Muscle layer of colon (tissue), 2 donors: Measurements from ENCODE around the gene SOWAHA.

Experiments used
- H3K27ac ChIP-seq: one replicate; pipeline ENCODE4 v1.7.0; 2013; ENCODE audit warnings: low read depth, mild to moderate bottlenecking, low read length, moderate library complexity
- H3K27me3 ChIP-seq, 2 donors: one replicate each; pipeline ENCODE4 v1.7.0; 2013; ENCODE audit warnings: low read length in 2 of 2, mild to moderate bottlenecking in 2 of 2; ENCODE audit not compliant: insufficient read depth in 2 of 2, control insufficient read depth in 1 of 2
- H3K36me3 ChIP-seq: one replicate; pipeline ENCODE4 v1.7.0; 2013; ENCODE audit warnings: mild to moderate bottlenecking, low read length; ENCODE audit not compliant: insufficient read depth
- H3K4me1 ChIP-seq: one replicate; pipeline ENCODE4 v1.7.0; 2013; ENCODE audit warnings: mild to moderate bottlenecking, low read length; ENCODE audit not compliant: insufficient read depth
- H3K4me3 ChIP-seq, 2 donors: one replicate each; pipeline ENCODE4 v1.7.0; 2013; ENCODE audit warnings: low read length in 2 of 2, low read depth in 1 of 2, mild to moderate bottlenecking in 1 of 2, moderate library complexity in 1 of 2
- H3K9ac ChIP-seq: one replicate; pipeline ENCODE4 v1.7.0; 2013; ENCODE audit warnings: low read length
- H3K9me3 ChIP-seq: one replicate; pipeline ENCODE4 v1.7.0; 2013; ENCODE audit warnings: mild to moderate bottlenecking, low read length
- donor health status: abdominal sarcoma.
- donor health status: Adenocarcinoma of cecum.

SOWAHA gene

DNA sequence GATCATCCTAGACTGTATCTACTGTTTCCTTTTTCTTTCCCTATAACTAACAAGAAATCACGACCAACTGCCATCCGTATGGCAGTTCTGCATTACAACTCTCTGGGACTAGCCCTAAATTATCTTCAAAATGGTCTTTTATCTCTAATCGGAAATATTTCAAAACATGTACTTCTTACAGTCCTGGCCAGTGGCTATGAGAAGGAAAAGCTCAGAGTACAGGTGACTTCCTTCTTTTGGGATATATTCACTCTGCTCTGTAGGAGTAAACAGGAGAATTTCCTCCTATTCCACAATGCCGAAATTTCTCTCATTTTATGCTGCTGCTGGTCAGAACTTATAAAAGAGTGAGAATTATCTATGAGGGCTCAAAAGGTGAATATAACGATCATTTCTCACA is 34.2 kb upstream of the SOWAHA start:
- H3K9me3 ChIP-seq: no peaks in the 10 kb centered on the region
- no peak overlapping the region for H3K4me3 ChIP-seq
- no peak overlapping the region for H3K27ac ChIP-seq
- H3K27me3 ChIP-seq: no peaks in the 10 kb centered on the region
- H3K36me3 ChIP-seq: no peaks in the 10 kb centered on the region
- H3K4me1 ChIP-seq: peaks cover 28% of the 10 kb centered on the region
- no peak overlapping the region for H3K9ac ChIP-seq

DNA sequence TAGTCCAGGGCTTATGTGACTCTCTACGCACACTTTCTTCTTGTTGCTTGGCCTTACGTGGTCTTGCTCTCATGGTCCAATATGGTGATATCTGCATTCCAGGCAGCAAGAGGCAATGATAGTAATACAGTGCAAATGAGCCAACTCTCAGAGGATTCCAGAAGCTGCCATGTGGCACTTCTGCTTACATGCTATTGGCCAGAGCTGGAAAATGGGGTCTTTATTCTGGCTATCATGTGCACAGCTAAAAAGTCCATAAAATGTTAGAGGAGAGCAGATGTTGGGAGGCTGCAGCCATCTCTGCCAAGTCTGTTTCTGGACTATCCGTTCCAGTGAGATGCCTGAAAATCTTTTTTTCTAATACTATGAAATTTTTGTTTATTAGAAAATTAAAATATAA is 33.1 kb upstream of the SOWAHA start:
- Histone ChIP-seq H3K9ac (no peak overlapping the region), H3K9me3 (no peaks in the 10 kb centered on the region), H3K27me3 (no peaks in the 10 kb centered on the region), H3K27ac (no peak overlapping the region), H3K4me3 (no peak overlapping the region), H3K4me1 (peaks cover 25% of the 10 kb centered on the region), H3K36me3 (no peaks in the 10 kb centered on the region)

GRCh38 chr5:132780577-132780976 is 32.5 kb upstream of the SOWAHA start:
- Histone ChIP-seq H3K9me3 (no peaks in the 10 kb centered on the region), H3K27me3 (no peaks in the 10 kb centered on the region), H3K4me1 (peaks cover 19% of the 10 kb centered on the region), H3K36me3 (no peaks in the 10 kb centered on the region), H3K9ac (no peak overlapping the region), H3K4me3 (no peak overlapping the region), H3K27ac (no peak overlapping the region)

DNA sequence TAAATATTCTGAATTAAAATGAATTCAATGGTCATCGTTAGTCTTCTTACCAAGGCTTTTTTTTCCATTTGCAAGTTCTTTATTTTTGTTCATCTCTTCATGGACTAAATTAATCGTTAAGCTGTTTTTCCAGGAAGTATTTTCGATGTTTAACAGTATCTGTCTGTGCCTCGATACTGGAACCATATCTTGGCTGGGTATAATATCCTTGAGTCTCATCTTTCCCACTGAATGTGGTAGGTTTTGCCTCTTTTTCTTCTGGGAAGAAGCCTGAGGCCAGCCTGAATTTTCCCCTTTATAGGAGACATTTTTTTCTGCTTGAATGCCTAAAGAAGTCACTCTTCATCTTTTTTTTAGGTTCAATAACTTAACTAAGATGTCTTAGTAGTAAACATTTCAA is 32.1 kb upstream of the SOWAHA start:
- H3K27ac ChIP-seq: no peak overlapping the region
- no peaks in the 10 kb centered on the region for H3K27me3 ChIP-seq
- no peaks in the 10 kb centered on the region for H3K9me3 ChIP-seq
- no peak overlapping the region for H3K9ac ChIP-seq
- H3K36me3 ChIP-seq: no peaks in the 10 kb centered on the region
- no peak overlapping the region for H3K4me3 ChIP-seq
- H3K4me1 ChIP-seq: peaks cover 15% of the 10 kb centered on the region

GRCh38 chr5:132782101-132782500 is 31.0 kb upstream of the SOWAHA start:
- Histone ChIP-seq H3K27me3 (no peaks in the 10 kb centered on the region), H3K4me3 (no peak overlapping the region), H3K36me3 (no peaks in the 10 kb centered on the region), H3K4me1 (peaks cover 10% of the 10 kb centered on the region), H3K27ac (no peak overlapping the region), H3K9me3 (no peaks in the 10 kb centered on the region), H3K9ac (no peak overlapping the region)

GRCh38 chr5:132785365-132785764 is 27.7 kb upstream of the SOWAHA start:
- Histone ChIP-seq H3K9ac (no peak overlapping the region), H3K4me3 (no peak overlapping the region), H3K9me3 (no peaks in the 10 kb centered on the region), H3K27me3 (no peaks in the 10 kb centered on the region), H3K36me3 (no peaks in the 10 kb centered on the region), H3K27ac (no peak overlapping the region), H3K4me1 (no peaks in the 10 kb centered on the region)

- Histone ChIP-seq H3K9ac (no peak overlapping the region), H3K36me3 (no peaks in the 10 kb centered on the region), H3K4me3 (no peak overlapping the region), H3K27me3 (no peaks in the 10 kb centered on the region), H3K4me1 (no peaks in the 10 kb centered on the region), H3K9me3 (no peaks in the 10 kb centered on the region), H3K27ac (no peak overlapping the region)
Observed at GRCh38 chr5:132785864-132786263, 27.2 kb upstream of the SOWAHA start.

- H3K4me3 ChIP-seq: no peak overlapping the region
- H3K36me3 ChIP-seq: no peaks in the 10 kb centered on the region
- no peak overlapping the region for H3K9ac ChIP-seq
- H3K27me3 ChIP-seq: no peaks in the 10 kb centered on the region
- H3K27ac ChIP-seq: no peak overlapping the region
- H3K9me3 ChIP-seq: no peaks in the 10 kb centered on the region
- H3K4me1 ChIP-seq: no peaks in the 10 kb centered on the region
Observed at GRCh38 chr5:132787076-132787475, 26.0 kb upstream of the SOWAHA start.

DNA sequence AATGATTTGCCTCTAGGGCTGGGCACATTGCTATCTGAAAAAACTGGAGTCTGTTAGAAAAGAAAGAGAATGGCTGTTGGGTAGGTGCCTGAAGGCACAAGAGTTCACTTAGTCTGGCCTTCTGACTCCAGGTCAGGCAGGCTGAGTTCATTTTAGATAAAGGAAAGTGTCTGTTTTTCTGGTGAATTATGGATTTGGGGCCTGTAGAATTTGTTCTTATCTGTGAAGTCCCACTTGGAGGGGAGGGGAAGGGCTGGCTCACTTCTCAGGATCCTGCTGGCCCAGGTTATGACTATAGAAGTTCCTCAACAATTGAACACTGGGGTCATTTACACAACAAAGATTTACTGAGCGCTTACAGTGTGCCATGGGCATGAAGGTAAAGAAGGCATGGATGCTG is 24.6 kb upstream of the SOWAHA start:
- Histone ChIP-seq H3K27ac (no peak overlapping the region), H3K36me3 (no peaks in the 10 kb centered on the region), H3K4me3 (no peak overlapping the region)

GRCh38 chr5:132788990-132789886 is 23.9 kb upstream of the SOWAHA start:
- no peak overlapping the region for H3K4me3 ChIP-seq

More for the DNA sequence above, 24.6 kb upstream of the SOWAHA start:
- Histone ChIP-seq H3K4me1 (no peaks in the 10 kb centered on the region), H3K9ac (no peak overlapping the region), H3K9me3 (no peaks in the 10 kb centered on the region), H3K27me3 (no peaks in the 10 kb centered on the region)

DNA sequence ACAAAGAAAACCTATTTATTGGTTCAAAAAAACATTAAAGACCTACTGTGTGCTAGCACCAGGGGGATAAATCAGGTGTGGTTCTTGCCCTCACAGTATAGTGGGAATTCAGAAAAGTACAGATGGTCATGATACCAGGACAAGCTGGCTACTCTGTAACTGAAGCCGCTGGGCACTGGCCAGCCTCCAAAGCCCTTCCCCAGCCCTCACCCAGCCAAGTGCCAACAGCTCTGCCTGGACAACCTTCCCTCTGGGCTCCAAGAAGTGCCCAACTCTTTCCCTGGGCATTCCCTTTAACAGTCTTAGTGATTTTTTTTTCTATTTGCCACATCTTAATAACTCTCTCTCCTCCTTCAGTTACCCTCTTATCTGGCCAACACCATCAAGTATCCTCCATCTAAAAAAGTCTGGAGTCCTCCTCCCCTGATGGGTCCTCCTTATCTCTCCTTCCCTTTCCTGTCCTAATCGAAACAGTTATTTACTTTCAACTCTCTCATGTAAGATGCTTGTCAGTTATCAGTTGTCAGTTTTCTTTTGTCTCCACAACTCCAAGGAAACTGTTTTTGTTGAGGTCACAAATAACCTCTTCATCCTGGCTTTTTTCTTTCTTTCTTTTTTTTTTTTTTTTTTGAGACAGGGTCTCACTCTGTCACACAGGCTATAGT is 22.8 kb upstream of the SOWAHA start:
- H3K36me3 ChIP-seq: no peaks in the 10 kb centered on the region
- no peaks in the 10 kb centered on the region for H3K9me3 ChIP-seq
- no peak overlapping the region for H3K27ac ChIP-seq
- no peak overlapping the region for H3K4me3 ChIP-seq
- H3K9ac ChIP-seq: no peak overlapping the region
- no peaks in the 10 kb centered on the region for H3K4me1 ChIP-seq
- H3K27me3 ChIP-seq: no peaks in the 10 kb centered on the region

More at GRCh38 chr5:132788990-132789886, 23.9 kb upstream of the SOWAHA start:
- no peaks in the 10 kb centered on the region for H3K27me3 ChIP-seq
- no peak overlapping the region for H3K9ac ChIP-seq
- H3K4me1 ChIP-seq: no peaks in the 10 kb centered on the region
- no peaks in the 10 kb centered on the region for H3K36me3 ChIP-seq
- H3K27ac ChIP-seq: no peak overlapping the region
- no peaks in the 10 kb centered on the region for H3K9me3 ChIP-seq
